Measurements from ENCODE around the gene RPIA. TPM values are rescaled to one million over a fixed set of nuclear protein-coding genes. Genes with fewer than 3 reads are reported as not detected.

The RPIA gene
- total RNA-seq, 1 donor from 2014 or later, result 8.9 TPM

DNA sequence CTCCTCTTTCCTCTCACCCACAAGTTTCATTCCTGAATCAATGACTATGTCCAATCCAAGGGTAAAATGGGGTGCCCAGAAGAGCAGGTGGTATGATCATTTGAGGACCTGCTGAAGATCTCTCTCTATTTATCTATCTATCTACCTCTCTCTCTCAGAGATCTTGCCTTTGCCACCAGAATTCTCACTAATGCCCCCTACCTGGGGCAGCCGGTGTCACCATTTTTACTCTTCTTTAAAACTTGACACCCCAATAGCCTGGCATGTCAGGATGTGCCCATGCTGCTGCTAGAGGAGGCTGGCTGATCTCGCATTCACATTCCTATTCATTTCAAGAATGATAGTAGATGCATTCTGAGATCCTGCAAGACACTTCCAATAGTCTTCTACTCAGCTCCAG, 24.3 kb upstream of the RPIA start:
- no peak for DNase-seq (ENCODE audit: low read depth)
- Histone ChIP-seq H3K4me3 (ENCODE audit: low read depth, low read length) (no peak overlapping the region), H3K36me3 (ENCODE audit: control insufficient read depth, insufficient read depth, low read length) (no peaks in the 10 kb centered on the region), H3K27me3 (ENCODE audit: control insufficient read depth, insufficient read depth, low read length) (no peaks in the 10 kb centered on the region)
- TF ChIP-seq, protein P1, sequence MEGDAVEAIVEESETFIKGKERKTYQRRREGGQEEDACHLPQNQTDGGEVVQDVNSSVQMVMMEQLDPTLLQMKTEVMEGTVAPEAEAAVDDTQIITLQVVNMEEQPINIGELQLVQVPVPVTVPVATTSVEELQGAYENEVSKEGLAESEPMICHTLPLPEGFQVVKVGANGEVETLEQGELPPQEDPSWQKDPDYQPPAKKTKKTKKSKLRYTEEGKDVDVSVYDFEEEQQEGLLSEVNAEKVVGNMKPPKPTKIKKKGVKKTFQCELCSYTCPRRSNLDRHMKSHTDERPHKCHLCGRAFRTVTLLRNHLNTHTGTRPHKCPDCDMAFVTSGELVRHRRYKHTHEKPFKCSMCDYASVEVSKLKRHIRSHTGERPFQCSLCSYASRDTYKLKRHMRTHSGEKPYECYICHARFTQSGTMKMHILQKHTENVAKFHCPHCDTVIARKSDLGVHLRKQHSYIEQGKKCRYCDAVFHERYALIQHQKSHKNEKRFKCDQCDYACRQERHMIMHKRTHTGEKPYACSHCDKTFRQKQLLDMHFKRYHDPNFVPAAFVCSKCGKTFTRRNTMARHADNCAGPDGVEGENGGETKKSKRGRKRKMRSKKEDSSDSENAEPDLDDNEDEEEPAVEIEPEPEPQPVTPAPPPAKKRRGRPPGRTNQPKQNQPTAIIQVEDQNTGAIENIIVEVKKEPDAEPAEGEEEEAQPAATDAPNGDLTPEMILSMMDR (IDR thresholded peaks at IDR 0.05; ENCODE audit: insufficient read depth, low read length, poor library complexity, severe bottlenecking), result no peak

DNA sequence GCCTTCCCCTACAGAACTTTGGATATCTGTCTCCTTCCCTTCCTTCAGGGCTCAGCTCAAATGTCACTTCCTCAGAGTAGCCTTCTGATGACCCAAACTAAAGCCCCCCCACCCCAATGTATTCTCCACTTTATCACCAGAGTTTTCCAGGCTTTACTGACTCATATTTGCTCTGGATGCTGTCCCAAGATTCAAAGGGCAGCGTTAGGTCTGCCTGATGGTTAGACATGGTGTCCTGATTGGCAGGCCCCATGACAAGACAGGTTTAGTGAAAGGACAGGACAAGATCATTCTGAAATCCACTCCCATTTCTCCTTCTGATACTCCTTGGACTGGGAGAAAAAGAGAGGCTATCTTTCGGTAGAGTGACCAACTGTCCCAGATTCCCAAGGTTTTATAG, 22.6 kb upstream of the RPIA start:
- Histone ChIP-seq H3K4me3 (ENCODE audit: low read depth, low read length) (no peak overlapping the region), H3K27me3 (ENCODE audit: control insufficient read depth, insufficient read depth, low read length) (no peaks in the 10 kb centered on the region), H3K36me3 (ENCODE audit: control insufficient read depth, insufficient read depth, low read length) (no peaks in the 10 kb centered on the region)
- no peak for DNase-seq (ENCODE audit: low read depth)
- TF ChIP-seq, protein P1 (IDR thresholded peaks at IDR 0.05; ENCODE audit: insufficient read depth, low read length, poor library complexity, severe bottlenecking), result no peak

DNA sequence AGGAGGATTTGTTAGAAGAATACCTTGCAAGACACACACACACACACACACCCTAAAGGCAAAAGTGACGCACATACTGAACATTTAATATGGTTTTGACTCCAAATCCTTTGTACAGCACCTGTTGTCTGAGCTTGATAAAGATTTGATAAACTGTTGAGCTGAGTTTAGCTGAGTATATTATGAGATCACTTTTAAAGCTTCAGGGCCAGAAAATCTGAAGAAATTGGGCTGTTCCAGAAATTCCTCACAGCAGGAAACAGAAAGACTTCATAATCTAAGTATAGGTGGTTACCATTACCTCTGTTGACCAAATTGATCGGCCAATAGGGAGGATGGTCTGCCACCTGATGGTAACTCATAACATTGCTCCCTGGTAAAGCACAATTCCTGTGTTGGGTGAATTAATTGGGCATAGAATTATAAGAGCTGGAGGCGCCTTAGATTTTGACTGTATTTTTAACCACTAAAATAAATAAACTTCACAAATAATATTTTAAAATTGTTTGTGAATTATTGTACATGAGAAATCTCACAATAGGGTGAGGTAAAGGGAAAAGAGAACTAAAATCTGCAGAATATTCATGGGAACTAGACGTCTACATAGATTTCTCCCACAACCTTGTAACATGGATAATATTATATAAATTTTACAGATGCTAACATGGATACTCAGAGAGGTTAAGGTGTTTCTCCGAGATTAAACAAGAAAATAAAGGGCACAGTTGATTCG, 21.8 kb upstream of the RPIA start:
- H3K36me3 ChIP-seq (ENCODE audit: control insufficient read depth, insufficient read depth, low read length), result no peaks in the 10 kb centered on the region
- H3K27me3 ChIP-seq (ENCODE audit: control insufficient read depth, insufficient read depth, low read length), result no peaks in the 10 kb centered on the region
- TF ChIP-seq, protein P1 (IDR thresholded peaks at IDR 0.05; ENCODE audit: insufficient read depth, low read length, poor library complexity, severe bottlenecking), result peak; percentile 66
- DNase-seq (ENCODE audit: low read depth), result no peak
- no peak overlapping the region for H3K4me3 ChIP-seq (ENCODE audit: low read depth, low read length)

DNA sequence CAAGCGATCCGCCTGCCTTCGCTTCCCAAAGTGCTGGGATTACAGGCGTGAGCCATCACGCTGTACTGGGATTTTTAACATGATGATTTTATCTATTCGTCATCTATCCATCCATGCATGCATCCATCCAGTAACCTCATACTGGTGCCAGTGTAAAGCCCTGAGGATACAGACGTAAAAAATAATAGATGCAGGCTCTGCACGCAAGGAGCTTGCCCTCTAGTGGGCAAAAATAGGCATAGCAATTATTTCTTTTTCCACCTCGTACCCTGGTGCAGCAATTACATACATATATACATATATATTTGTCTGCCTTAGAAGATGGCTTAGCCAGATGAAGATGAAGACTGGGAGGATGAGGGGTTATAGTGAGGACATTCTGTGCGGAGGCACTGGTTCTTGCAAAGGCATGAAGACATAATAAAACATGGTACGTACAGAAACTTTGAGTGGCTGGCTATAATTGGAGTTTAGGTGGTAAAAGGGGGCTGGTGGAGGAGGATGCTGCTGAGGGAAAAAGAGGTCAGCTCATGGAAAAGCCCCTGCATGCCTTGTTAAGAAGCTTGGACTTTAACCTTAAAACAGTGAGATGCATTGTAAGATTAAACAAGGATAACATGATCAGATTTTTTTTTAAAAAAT, 19.6 kb upstream of the RPIA start:
- DNase-seq (ENCODE audit: low read depth), result peak; percentile 37

DNA sequence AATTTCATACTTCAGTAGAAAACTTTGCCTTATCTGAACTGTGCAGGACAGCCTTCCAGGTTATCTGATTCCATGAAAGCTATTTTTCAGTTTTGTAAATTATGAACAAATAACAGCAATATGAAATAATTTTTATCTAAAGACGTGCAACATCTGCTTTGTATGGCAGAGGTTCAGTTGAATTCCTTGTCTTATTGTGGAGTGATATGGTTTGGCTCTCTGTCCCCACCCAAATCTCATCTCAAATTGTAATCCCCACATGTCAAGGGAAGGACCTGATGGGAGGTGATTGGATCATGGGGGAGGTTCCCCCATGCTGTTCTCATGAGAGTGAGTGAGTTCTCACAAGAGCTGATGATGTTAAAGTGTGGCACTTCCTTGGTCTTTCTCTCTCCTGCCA, 18.1 kb upstream of the RPIA start:
- Histone ChIP-seq H3K27me3 (ENCODE audit: control insufficient read depth, insufficient read depth, low read length) (no peaks in the 10 kb centered on the region), H3K36me3 (ENCODE audit: control insufficient read depth, insufficient read depth, low read length) (no peaks in the 10 kb centered on the region), H3K4me3 (ENCODE audit: low read depth, low read length) (no peak overlapping the region)
- TF ChIP-seq, protein P1 (IDR thresholded peaks at IDR 0.05; ENCODE audit: insufficient read depth, low read length, poor library complexity, severe bottlenecking), result no peak
- no peak for DNase-seq (ENCODE audit: low read depth)

More for the DNA sequence above, 19.6 kb upstream of the RPIA start:
- Histone ChIP-seq H3K36me3 (ENCODE audit: control insufficient read depth, insufficient read depth, low read length) (no peaks in the 10 kb centered on the region), H3K27me3 (ENCODE audit: control insufficient read depth, insufficient read depth, low read length) (no peaks in the 10 kb centered on the region), H3K4me3 (ENCODE audit: low read depth, low read length) (no peak overlapping the region)
- TF ChIP-seq, protein P1 (IDR thresholded peaks at IDR 0.05; ENCODE audit: insufficient read depth, low read length, poor library complexity, severe bottlenecking), result peak; percentile 83

Data from kidney epithelial cell (primary cell).